GM03348 (cell line): ENCODE measurements around the gene PHF23.
A peak's percentile ranks its signal among the peaks of the same experiment; 100 is the strongest.
"Not testable (repeated sequence)": the region's sequence is repeated elsewhere in the genome, so short reads cannot be mapped to it uniquely, and the experiment has no call there.

Experiments used
- DNase-seq: peaks from one replicate; pipeline ENCODE4 v3.0.0; 2012; ENCODE audit warnings: low spot score

PHF23 gene

GRCh38 chr17:7258731-7259554 lies 19.7 kb upstream of the PHF23 start:
- DNase-seq, result no peak

- no peak for DNase-seq
These were observed 17.7 kb upstream of the PHF23 start for GRCh38 chr17:7256766-7257456.

GRCh38 chr17:7254511-7254910 lies 15.3 kb upstream of the PHF23 start:
- DNase-seq, result no peak

GRCh38 chr17:7253082-7253481 lies 13.8 kb upstream of the PHF23 start:
- no peak for DNase-seq

- DNase-seq, result peak; percentile 93
These were observed 13.2 kb upstream of the PHF23 start, which contains the start of gene ELP5 for GRCh38 chr17:7252176-7253043. ELP5 (plus strand) TSS chr17:7252215; CDS start chr17:7252551, 336 bp downstream.

- peak; percentile 97 for DNase-seq
These were observed 12.5 kb upstream of the PHF23 start, which contains the start of gene CTDNEP1 for GRCh38 chr17:7251661-7252175. CTDNEP1 (minus strand) TSS chr17:7251734; CDS start chr17:7251296, 438 bp downstream.

GRCh38 chr17:7250695-7251627 lies 11.7 kb upstream of the PHF23 start:
- no peak for DNase-seq

- no peak for DNase-seq
These were observed 10.6 kb upstream of the PHF23 start for GRCh38 chr17:7249830-7250229.

GRCh38 chr17:7249214-7249613 lies 10.0 kb upstream of the PHF23 start:
- no peak for DNase-seq

GRCh38 chr17:7248796-7249195 lies 9.5 kb upstream of the PHF23 start:
- DNase-seq, result no peak

- no peak for DNase-seq
These were observed 7.5 kb upstream of the PHF23 start for GRCh38 chr17:7246779-7247178.

- DNase-seq, result not testable (repeated sequence)
These were observed 4.6 kb upstream of the PHF23 start for GRCh38 chr17:7243838-7244237.

- no peak for DNase-seq
These were observed 4.1 kb upstream of the PHF23 start for GRCh38 chr17:7243453-7243729.

- DNase-seq, result peak; percentile 92
These were observed 3.6 kb upstream of the PHF23 start for GRCh38 chr17:7242717-7243452.

GRCh38 chr17:7241783-7242716 lies 2.8 kb upstream of the PHF23 start, which contains the start of gene GABARAP:
GABARAP (minus strand) TSS chr17:7242449; CDS start chr17:7242330, 119 bp downstream.
- DNase-seq, result peak; percentile 92

- no peak for DNase-seq
These were observed 2.0 kb upstream of the PHF23 start for GRCh38 chr17:7241090-7241733.

- no peak for DNase-seq
These were observed 1.1 kb upstream of the PHF23 start for GRCh38 chr17:7240375-7240774.

GRCh38 chr17:7238420-7239090 lies 702 bp downstream of the PHF23 start:
- peak; percentile 50 for DNase-seq
